ENCODE data around the gene KIF21A.
"Not testable (repeated sequence)": the region's sequence is repeated elsewhere in the genome, so short reads cannot be mapped to it uniquely, and the experiment has no call there.

KIF21A gene

DNA sequence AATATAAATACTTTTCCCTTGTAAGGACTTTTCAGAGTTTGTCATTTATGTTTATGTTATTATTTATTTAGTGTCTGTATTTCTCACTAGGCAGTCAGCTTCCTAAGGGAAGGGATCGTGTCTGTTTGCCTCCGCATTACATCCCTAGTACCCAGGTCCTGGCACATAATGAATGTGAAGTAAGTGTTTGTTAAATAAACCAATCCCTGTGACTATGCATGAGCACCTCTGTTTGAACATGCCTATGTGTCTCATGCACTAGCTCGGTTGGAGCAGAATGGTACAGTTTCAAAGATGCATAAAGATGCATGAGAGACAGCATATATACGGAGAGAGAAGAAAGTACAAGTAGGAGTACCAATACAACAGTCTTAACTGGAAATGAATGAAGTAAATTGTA is 99.3 kb downstream of the KIF21A start:
- DNase-seq = no peak

DNA sequence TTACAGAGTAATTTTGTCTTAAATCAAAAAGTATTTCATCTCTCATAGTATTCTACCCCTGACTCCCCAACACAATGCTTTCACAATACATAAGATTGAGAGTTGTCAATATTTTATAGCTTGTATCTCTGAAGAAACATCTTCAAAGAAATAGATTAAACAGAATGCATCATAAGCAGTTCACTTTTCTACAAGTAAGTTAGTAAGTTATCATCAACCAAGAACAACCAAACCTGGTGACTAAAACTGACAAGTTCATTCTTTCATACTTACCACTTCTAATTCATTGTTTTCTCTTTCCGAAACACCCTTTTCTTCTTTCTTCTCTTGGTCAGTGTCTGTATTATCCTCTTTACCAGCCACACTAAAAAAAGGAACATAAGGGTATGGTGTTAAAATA is 101.2 kb downstream of the KIF21A start:
- no peak for DNase-seq

DNA sequence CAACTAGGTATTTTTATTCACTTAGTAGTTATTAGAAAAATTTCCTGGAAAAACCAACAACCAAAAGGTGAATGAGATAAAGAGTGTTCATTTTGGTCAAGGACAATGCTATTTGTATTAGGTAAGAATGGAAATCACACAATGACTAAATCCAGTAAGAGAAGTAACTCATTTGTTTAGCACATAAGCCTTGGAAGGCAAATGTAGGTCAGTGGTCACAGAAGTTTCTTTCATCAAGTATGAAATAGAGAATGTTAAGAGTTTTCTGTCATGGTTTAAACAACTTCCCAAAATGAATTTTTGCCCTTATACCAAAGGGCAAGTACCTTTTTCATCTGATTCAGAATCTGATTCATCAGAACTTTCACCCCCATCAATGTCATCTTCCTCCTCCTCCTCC is 101.7 kb downstream of the KIF21A start:
- DNase-seq = no peak

GRCh38 chr12:39332661-39333175 is 110.2 kb downstream of the KIF21A start:
- no peak for DNase-seq

DNA sequence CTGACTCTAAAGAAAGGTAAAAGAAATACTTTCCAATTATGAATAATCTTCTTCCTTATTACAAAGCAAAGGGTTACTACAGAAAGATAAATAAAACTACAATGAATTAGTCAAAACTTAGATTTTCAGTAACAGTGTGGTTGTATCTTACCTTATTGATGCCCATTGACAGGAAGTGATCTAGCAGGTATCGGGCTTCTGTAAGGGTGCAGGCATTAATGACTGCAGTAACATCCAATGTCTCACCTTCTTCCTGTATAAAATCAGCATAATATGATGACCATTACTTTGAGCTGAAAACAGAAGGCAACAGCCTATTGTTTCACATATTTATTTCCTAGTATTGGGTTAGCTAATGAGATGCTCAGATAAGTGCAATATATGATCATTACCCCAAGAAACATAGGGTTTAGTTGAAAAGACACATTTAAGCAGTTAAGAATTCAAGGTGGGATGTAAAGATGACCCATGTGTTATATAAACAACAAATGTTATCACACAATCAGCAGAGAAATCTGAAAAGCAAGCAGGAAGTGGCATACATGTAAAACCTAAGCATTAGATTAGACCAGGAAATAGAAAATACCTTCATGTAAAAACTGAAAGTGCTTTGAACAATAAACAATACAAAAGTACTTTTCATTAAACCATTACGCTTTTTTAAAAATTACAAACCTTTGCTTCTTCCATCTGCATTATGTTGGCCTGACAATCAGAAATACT is 111.2 kb downstream of the KIF21A start:
- DNase-seq = no peak

DNA sequence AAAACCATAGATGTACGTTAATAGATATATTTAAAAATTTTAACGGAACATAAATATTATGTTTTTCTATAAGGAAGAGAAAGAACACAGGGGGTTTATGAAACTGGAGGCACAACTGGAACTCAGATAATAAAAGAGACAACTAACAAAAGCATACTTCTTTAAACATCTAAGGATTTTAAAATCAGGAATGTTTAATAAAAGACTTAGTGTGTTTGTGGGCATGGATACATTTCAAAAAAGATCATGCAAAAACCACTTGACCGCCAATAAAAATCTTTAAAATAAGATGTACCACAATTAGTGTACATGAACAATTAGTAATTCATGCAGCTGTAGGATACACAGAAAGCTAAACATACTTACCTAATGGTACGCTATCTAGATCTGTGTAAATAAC is 113.0 kb downstream of the KIF21A start:
- DNase-seq = no peak

DNA sequence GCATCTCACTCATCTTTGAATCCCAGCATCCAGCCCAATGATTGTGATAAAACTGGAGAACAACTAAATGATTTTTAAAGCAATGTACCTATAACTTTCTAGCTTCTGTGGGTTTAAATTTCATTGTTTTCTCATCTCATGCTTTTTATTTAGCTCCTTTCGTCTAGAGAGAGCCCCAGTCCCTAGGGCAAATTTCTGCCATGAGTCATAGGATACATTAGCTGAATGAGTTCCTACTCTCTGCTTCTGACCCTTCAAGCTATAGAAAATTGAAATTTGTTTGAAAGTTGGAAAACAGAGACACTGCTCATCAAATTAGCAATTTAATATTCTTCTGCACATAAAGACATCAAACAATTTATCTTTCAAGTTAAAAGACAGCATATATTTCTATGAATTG is 113.9 kb downstream of the KIF21A start:
- no peak for DNase-seq

DNA sequence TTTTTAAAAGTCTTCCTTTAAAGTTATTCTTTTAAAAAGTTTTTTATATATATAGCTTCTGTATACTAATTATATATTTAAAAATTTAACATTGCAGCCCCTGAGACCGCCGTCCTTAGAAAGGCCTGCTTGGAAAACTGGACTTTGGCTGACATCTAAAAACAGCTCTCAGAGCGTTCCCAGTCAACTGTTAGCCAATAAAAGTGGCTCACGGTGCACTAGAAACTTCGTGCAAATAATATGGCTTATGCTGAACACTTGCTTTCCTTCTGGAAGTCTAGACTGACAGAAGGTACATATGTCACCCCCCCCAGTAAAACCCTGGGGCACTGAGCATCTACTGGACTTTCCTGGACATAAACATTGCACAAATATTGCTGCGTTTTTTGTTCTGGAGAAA is 115.0 kb downstream of the KIF21A start:
- no peak for DNase-seq

DNA sequence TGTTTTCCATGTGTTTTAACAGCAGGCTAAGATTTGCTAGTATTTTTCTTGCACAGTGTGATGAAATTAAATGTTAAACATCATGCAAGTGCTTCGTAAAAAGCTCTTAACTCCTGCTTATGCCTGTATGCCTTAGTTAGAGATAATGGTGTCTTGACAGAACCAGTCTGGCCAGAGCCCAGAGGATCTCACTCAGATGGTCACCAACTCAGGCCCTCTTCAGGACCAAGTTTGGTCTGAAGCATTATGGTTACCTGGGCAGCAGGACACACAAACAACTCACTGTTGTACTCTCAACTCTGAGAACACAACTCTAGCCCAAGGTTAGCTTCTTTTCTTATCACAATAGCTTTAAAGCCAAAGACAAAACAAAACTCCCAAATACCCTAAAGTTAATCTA is 115.4 kb downstream of the KIF21A start:
- DNase-seq = no peak

DNA sequence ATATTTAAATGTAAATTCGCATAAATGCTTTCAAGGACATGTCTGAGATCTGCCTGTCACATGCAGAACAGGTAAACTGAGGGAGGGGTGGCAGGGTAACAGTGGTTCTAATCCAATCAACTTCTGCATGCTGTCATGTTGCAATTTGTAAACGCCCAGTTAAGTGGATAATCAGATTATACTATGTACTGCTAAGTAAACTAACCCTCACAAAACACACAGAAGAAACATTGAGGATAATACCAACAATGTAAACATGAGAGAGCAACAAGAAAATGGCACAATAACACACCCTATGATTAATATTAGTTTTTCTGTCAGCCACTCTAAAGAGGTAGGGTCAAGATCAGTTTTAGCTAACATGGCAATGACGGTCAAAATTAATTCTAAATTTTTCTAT is 123.7 kb downstream of the KIF21A start:
- no peak for DNase-seq

DNA sequence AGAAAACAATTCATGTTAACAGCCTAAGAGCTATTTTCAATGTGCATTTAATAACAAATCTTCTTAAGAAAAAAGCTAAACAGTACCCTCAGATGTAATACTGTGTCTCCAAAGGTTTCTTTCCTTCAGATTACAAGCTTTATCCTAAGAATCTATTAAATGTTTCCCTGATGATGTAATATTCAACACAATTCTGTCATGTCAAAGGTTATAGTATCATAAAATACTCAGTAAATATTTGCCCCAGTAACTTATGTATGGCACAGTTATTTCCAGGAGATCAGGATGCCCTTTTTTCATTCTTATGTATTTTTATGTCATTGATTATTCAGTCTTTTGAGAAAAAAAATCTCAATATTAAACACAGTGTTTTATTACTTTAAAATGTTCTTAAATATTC is 128.4 kb downstream of the KIF21A start:
- DNase-seq = no peak

- no peak for DNase-seq
These were observed 133.4 kb downstream of the KIF21A start for GRCh38 chr12:39309516-39309915.

DNA sequence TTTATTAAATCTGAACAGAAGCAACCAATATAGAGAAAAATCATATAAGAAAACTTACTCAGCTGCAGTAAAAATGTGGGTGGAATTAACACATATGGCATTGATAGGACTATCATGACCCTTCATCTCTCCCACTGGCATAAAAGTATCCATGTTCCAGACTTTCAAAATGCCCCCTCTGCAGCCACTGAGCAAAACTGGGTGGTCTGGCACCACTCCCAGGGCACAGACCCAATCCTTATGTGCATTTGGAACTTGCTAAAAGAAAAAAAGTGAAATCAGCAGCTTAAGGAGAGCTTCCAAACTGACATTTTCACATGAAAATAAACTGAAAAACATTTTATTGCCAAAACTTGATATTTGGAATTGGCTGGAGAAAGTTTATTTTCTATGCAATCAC is 141.5 kb downstream of the KIF21A start:
- no peak for DNase-seq

GRCh38 chr12:39300799-39301198 is 142.1 kb downstream of the KIF21A start:
- DNase-seq = no peak

DNA sequence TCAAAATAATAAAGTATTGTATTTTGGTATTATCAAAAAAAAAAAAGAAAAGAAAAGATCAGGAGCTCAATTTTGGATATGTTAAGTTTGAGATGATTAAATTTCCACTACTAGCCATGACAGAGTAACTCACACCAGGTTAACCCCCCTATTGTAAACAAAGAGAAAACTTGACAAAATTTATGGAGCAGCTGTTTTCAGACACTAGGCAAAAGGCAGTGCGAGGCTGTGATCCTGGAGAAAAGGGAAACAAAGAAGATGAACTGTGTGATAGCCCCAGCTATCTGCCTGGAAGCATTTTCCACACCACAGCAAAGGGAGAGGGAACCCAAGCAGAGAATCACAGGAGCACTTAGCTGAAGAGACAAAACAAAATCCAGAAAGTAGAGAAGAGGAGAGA is 145.0 kb downstream of the KIF21A start:
- DNase-seq = no peak

- no peak for DNase-seq
These were observed 146.4 kb downstream of the KIF21A start for GRCh38 chr12:39296496-39296895.

GRCh38 chr12:39295593-39295992 is 147.3 kb downstream of the KIF21A start:
- DNase-seq = not testable (repeated sequence)

DNA sequence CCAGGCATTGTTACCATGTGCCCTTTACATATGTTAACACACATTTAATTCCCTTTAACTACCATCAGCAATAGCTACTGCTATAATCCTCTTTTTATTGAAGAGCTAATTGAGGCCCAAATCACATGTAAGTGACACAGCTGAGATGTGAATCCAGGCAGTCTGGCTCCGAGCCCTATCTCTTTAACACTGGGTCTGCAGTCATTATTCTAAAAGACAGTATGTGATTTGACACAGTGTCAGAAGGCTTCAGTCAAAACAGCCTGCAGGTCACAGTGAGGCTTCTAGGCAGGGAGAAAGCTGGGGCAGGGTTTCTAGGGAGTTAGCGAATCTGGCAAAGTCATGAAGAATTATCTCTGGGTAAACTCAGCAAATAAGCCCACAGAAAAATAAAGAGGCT is 148.2 kb downstream of the KIF21A start:
- DNase-seq = peak; percentile 72 to 94

GRCh38 chr12:39292125-39292630 is 150.7 kb downstream of the KIF21A start:
- DNase-seq = no peak

DNA sequence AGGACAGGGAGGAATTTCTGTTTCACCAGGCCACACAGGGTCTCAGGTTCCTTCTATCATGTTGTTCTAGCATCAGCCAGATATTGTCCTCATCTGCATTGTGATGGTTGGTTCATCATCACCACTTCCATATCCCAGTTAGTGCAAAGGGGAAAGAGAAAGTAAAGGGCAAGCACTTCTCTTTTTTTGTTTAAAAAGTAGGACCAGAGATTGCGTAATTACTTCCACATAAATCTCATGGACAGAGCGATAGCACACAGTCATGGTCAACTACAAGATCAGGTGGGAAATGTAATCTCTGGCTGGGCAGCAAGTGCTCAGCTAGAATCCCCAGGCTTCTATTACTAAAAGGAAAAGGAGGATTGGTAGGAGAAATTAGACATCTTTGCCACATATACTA is 155.1 kb downstream of the KIF21A start:
- no peak for DNase-seq

- no peak for DNase-seq
These were observed 155.5 kb downstream of the KIF21A start for GRCh38 chr12:39287409-39287808.

DNA sequence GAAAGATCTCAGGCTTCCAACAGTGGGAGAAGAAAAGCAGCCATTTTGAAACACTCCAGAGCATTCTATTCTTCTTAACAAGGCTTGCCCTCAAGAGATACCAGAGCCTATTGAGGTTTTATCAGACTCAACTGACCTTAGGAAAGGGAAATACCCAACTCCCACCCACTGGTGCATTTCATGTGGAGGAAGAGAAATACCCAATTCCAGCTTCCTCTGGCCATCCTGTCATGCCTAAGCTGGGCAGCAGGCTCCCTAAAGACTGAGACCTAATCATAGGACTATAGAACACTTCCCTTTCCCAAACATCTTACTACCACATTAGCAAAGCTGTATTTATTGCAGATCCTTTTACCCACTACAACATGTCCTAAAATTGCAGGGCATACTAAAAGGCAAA is 164.5 kb downstream of the KIF21A start:
- DNase-seq = no peak

DNA sequence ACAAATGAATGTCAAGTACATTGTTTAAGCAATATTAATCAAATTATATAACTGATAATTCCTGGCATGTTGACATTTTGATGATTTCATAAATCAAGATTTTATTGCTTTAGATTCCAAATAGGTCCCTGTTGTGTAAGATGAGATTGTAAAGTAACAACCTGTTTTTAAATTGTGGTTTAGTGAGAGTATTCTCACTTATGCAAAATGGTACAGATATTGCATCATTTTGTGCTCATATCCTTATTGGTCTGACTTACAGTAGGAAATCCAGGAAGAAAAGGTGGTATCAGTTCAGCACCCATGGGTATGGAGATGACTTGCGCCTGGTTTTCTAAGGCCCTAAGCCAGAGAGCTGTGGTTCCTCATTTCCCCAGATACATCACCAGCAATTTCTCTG is 165.5 kb downstream of the KIF21A start:
- DNase-seq = no peak

DNA sequence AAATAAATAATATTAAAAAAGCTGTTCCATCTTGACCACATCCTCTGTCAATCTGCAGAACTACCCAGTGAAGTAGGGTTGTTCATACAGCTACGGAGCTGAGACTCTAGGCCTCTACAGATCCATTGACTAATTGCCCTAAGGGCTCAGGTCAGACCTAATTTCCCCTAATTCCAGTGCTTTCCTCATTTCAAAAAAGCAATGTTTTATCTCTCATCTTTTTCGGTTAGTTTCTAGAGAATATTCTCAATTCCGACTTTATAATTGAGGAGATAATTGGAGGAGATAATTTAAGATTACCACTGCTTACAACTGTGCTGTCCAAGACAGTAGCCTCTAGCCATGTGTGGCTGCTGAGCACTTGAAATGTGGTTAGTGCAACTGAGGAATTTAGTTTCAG is 167.1 kb downstream of the KIF21A start:
- DNase-seq = no peak
